Liver (tissue), 3 donors: Measurements from ENCODE around the gene MSI2.

Experiments used
- GABPA ChIP-seq, 2 donors: IDR thresholded peaks in 1 of 2; conservative IDR thresholded peaks in 1 of 2; 2 replicates each; pipeline ENCODE4 v1.6.1; 2016; ENCODE audit warnings: antibody characterized with exemption in 2 of 2, mild to moderate bottlenecking in 1 of 2, moderate library complexity in 1 of 2
- RAD21 ChIP-seq, 2 donors: IDR thresholded peaks; 2 replicates each; pipeline ENCODE4 v1.6.1; 2016; ENCODE audit warnings: antibody characterized with exemption in 2 of 2, mild to moderate bottlenecking in 2 of 2
- TAF1 ChIP-seq: conservative IDR thresholded peaks from 2 replicates; pipeline ENCODE4 v1.6.1; 2016; ENCODE audit warnings: antibody characterized with exemption, mild to moderate bottlenecking
- TF ChIP-seq, protein P1 (sequence below): fragments of 150-350 bp; IDR thresholded peaks from 2 replicates; pipeline ENCODE4 v1.5.1; 2017; ENCODE audit warnings: improper control_type of control experiment, low read depth, low read length; ENCODE audit not compliant: missing input control
- TF ChIP-seq, protein P2 (sequence below): IDR thresholded peaks from 2 replicates; pipeline ENCODE4 v1.6.1; 2016; ENCODE audit warnings: antibody characterized with exemption, mild to moderate bottlenecking
- TF ChIP-seq, protein P3 (sequence below): IDR thresholded peaks from 2 replicates; pipeline ENCODE4 v1.6.1; 2016; ENCODE audit warnings: antibody characterized with exemption
- donor health status: healthy.
- donor health status: healthy.

DNA sequence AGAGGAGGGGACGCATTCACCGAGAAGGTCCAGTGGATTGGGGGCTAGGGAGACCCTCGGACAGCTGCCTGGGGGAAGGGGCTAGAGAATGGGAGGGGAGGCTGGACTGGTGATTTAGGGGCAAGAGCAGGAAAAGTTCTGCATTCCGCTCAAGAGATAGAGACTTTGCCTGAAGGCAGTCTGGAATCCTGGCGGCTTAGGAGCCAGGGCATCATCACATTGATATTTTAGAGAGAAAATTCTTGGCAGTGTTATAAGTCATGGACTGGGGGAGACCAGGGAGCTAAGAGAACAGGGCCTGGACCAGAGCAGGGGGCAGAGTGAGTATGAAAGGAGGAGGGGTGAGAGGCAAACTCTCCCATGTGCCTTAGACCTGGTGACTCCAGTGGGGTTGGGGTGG lies 35.8 kb downstream of the MSI2 start:
- TF ChIP-seq, protein P1, sequence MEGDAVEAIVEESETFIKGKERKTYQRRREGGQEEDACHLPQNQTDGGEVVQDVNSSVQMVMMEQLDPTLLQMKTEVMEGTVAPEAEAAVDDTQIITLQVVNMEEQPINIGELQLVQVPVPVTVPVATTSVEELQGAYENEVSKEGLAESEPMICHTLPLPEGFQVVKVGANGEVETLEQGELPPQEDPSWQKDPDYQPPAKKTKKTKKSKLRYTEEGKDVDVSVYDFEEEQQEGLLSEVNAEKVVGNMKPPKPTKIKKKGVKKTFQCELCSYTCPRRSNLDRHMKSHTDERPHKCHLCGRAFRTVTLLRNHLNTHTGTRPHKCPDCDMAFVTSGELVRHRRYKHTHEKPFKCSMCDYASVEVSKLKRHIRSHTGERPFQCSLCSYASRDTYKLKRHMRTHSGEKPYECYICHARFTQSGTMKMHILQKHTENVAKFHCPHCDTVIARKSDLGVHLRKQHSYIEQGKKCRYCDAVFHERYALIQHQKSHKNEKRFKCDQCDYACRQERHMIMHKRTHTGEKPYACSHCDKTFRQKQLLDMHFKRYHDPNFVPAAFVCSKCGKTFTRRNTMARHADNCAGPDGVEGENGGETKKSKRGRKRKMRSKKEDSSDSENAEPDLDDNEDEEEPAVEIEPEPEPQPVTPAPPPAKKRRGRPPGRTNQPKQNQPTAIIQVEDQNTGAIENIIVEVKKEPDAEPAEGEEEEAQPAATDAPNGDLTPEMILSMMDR, result no peak
- TF ChIP-seq, protein P2, sequence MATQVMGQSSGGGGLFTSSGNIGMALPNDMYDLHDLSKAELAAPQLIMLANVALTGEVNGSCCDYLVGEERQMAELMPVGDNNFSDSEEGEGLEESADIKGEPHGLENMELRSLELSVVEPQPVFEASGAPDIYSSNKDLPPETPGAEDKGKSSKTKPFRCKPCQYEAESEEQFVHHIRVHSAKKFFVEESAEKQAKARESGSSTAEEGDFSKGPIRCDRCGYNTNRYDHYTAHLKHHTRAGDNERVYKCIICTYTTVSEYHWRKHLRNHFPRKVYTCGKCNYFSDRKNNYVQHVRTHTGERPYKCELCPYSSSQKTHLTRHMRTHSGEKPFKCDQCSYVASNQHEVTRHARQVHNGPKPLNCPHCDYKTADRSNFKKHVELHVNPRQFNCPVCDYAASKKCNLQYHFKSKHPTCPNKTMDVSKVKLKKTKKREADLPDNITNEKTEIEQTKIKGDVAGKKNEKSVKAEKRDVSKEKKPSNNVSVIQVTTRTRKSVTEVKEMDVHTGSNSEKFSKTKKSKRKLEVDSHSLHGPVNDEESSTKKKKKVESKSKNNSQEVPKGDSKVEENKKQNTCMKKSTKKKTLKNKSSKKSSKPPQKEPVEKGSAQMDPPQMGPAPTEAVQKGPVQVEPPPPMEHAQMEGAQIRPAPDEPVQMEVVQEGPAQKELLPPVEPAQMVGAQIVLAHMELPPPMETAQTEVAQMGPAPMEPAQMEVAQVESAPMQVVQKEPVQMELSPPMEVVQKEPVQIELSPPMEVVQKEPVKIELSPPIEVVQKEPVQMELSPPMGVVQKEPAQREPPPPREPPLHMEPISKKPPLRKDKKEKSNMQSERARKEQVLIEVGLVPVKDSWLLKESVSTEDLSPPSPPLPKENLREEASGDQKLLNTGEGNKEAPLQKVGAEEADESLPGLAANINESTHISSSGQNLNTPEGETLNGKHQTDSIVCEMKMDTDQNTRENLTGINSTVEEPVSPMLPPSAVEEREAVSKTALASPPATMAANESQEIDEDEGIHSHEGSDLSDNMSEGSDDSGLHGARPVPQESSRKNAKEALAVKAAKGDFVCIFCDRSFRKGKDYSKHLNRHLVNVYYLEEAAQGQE, result no peak
- TF ChIP-seq, protein P3, sequence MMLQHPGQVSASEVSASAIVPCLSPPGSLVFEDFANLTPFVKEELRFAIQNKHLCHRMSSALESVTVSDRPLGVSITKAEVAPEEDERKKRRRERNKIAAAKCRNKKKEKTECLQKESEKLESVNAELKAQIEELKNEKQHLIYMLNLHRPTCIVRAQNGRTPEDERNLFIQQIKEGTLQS, result no peak
- TF ChIP-seq TAF1 (no peak), GABPA (IDR thresholded peaks at IDR 0.05 in 1 of 2, conservative IDR thresholded peaks at IDR 0.05 in 1 of 2) (no peak), RAD21 (IDR thresholded peaks at IDR 0.05) (no peak)
